NT2/D1 (cell line): ENCODE results near the gene ZHX3.

ENCODE experiments used
- SUZ12 ChIP-seq: IDR thresholded peaks from 2 replicates; pipeline ENCODE4 v1.6.1; 2011; ENCODE audit not compliant: insufficient read length, insufficient read depth; ENCODE audit errors: extremely low read depth
- YY1 ChIP-seq: IDR thresholded peaks from 2 replicates; pipeline ENCODE4 v1.6.1; 2011; ENCODE audit not compliant: insufficient read length, insufficient read depth
- ZNF274 ChIP-seq: IDR thresholded peaks from 2 replicates; pipeline ENCODE4 v1.6.1; 2011; ENCODE audit warnings: mild to moderate bottlenecking, low read depth, low read length

GRCh38 chr20:41172296-41173140 lies 145.0 kb downstream of the ZHX3 start:
- no peak for TF ChIP-seq ZNF274
- no peak for TF ChIP-seq SUZ12
- TF ChIP-seq YY1: no peak
